Lung (tissue), 12 donors: ENCODE measurements around the gene RAB43. TPM values are rescaled to one million over a fixed set of nuclear protein-coding genes. Genes with fewer than 3 reads are reported as not detected.

Experiments
- ATAC-seq: fragments of 200-7000 bp; cut with Tn5 transposase; one replicate; pipeline ENCODE4 v1.9.1; 2020; ENCODE audit warnings: moderate number of reproducible peaks; ENCODE audit not compliant: insufficient read depth, low FRiP score
- DNase-seq, 3 donors: peaks; one replicate each; pipeline ENCODE4 v3.0.0-alpha.2; 2013 to 2017
- H3K27ac ChIP-seq, 2 donors: one replicate each; pipeline ENCODE4 v1.5.1; 2013; ENCODE audit warnings: mild to moderate bottlenecking in 2 of 2, moderate library complexity in 2 of 2, control low read depth in 1 of 2, inconsistent platforms in 1 of 2, low read depth in 1 of 2, low read length in 1 of 2
- H3K27me3 ChIP-seq, 3 donors: one replicate each; pipeline ENCODE4 v1.5.1; 2013; ENCODE audit warnings: low read length in 2 of 3; ENCODE audit not compliant: control insufficient read depth in 3 of 3, insufficient read depth in 3 of 3
- H3K36me3 ChIP-seq, 4 donors: one replicate each; pipeline ENCODE4 v1.5.1; 2013; ENCODE audit warnings: low read length in 4 of 4, mild to moderate bottlenecking in 1 of 4, moderate library complexity in 1 of 4; ENCODE audit not compliant: control insufficient read depth in 4 of 4, insufficient read depth in 4 of 4
- H3K4me1 ChIP-seq, 5 donors: one replicate each; pipeline ENCODE4 v1.5.1; 2013; ENCODE audit warnings: low read length in 5 of 5, mild to moderate bottlenecking in 2 of 5, moderate library complexity in 1 of 5; ENCODE audit not compliant: control insufficient read depth in 5 of 5, insufficient read depth in 5 of 5
- H3K4me3 ChIP-seq: one replicate; pipeline ENCODE4 v1.5.1; 2013; ENCODE audit warnings: mild to moderate bottlenecking, control low read depth, moderate library complexity
- H3K9ac ChIP-seq, 2 donors: one replicate each; pipeline ENCODE4 v1.5.1; 2013; ENCODE audit warnings: low read length in 2 of 2, control low read depth in 1 of 2; ENCODE audit not compliant: insufficient read depth in 1 of 2
- H3K9me3 ChIP-seq, 4 donors: one replicate each; pipeline ENCODE4 v1.5.1; 2013; ENCODE audit warnings: low read length in 3 of 4, mild to moderate bottlenecking in 1 of 4, moderate library complexity in 1 of 4; ENCODE audit not compliant: control insufficient read depth in 4 of 4, insufficient read depth in 3 of 4
- CTCF ChIP-seq: IDR thresholded peaks from 2 replicates; pipeline ENCODE4 v1.5.1; 2012; ENCODE audit warnings: mild to moderate bottlenecking; ENCODE audit errors: control extremely low read depth, extremely low read depth
- WGBS, 2 donors: extraction: QIAGEN DNeasy Blood & Tissue Kit; methylation state at CpG; one replicate each; pipeline ENCODE4 v1.1.7; 2013; 5-methylcytosine and 5-hydroxymethylcytosine counted together
- polyA plus RNA-seq, 2 donors: library from polyadenylated mRNA; stranded (reverse); fragments of 200-250 nt; gene quantifications; one replicate each; pipeline ENCODE4 v1.2.1, GENCODE V29; 2013
- total RNA-seq, 2 donors: library from RNA; depleted of rRNA in 1 of 2; stranded (reverse); fragments of >200 nt in 1 of 2; gene quantifications; one replicate each; pipeline ENCODE4 v1.2.1, GENCODE V29; 2014 to 2021
- donor health status: control.
- donor health status: control.
- donor health status: Bipolar disorder and iron deficiency.
- donor health status: healthy.
- donor health status: DM: yes; HTN: yes; CAD: no.

RAB43 gene
- total and polyA plus RNA-seq, 4 donors, result 9.4 to 32.6 (median 20.3) TPM

- Histone ChIP-seq H3K27me3 (no peaks in the 10 kb centered on the region), H3K9ac (no peak overlapping the region), H3K27ac (no peak overlapping the region), H3K4me1 (peaks cover 0 to 8% (median 0%) of the 10 kb centered on the region in 5 donors), H3K36me3 (peaks cover 0 to 9% (median 2%) of the 10 kb centered on the region in 4 donors), H3K9me3 (no peaks in the 10 kb centered on the region), H3K4me3 (no peak overlapping the region)
- ATAC-seq (no peak), DNase-seq (no peak)
- 80 to 87% methylated on average over 3 of the region's 3 CpGs for whole genome bisulfite sequencing, 2 donors
- no peak for TF ChIP-seq CTCF
These were observed 81.6 kb downstream of the RAB43 start for GRCh38 chr3:129040039-129040336.

GRCh38 chr3:129039271-129040038 is 82.1 kb downstream of the RAB43 start:
- ATAC-seq, result no peak
- TF ChIP-seq CTCF, result no peak
- H3K27me3 ChIP-seq, result no peaks in the 10 kb centered on the region
- no peaks in the 10 kb centered on the region for H3K9me3 ChIP-seq
- H3K9ac ChIP-seq, result no peak overlapping the region
- H3K4me3 ChIP-seq, result no peak overlapping the region
- H3K27ac ChIP-seq, result no peak overlapping the region
- 62% methylated on average over 13 to 14 of the region's 14 CpGs for WGBS, 2 donors
- H3K4me1 ChIP-seq, result peaks cover 0 to 8% (median 0%) of the 10 kb centered on the region in 5 donors
- DNase-seq, result peak in 2 of 3 donors; percentile 26 to 56
- peaks cover 0 to 9% (median 2%) of the 10 kb centered on the region in 4 donors for H3K36me3 ChIP-seq

- Histone ChIP-seq H3K4me1 (peaks cover 0 to 8% (median 0%) of the 10 kb centered on the region in 5 donors), H3K9ac (no peak overlapping the region), H3K4me3 (no peak overlapping the region), H3K9me3 (no peaks in the 10 kb centered on the region), H3K27ac (no peak overlapping the region), H3K27me3 (no peaks in the 10 kb centered on the region), H3K36me3 (peaks cover 0 to 14% (median 2%) of the 10 kb centered on the region in 4 donors)
- 88 to 95% methylated on average over 10 of the region's 10 CpGs for WGBS, 2 donors
- ATAC-seq (no peak), DNase-seq (no peak)
- TF ChIP-seq CTCF, result no peak
These were observed 83.3 kb downstream of the RAB43 start for GRCh38 chr3:129038121-129038855.

Other genes starting within 250 kb of the RAB43 start
- 10 to 100 TPM; 51.5 to 59.3 TPM for gene ACAD9, start 242.2 kb downstream of the RAB43 start, total RNA-seq
- gene ACAD9, start 242.2 kb downstream of the RAB43 start, polyA plus RNA-seq, result 10 to 100 TPM; 24.9 to 26.1 TPM
- gene CFAP92, start 127.7 kb downstream of the RAB43 start, total RNA-seq, result 1 to 10 TPM; 4.1 to 4.9 TPM
- gene CFAP92, start 127.7 kb downstream of the RAB43 start, polyA plus RNA-seq, result 1 to 10 TPM; 1.2 to 1.3 TPM
- 1 to 10 TPM; 5.2 to 7.4 TPM for gene EFCC1, start 120.5 kb downstream of the RAB43 start, total RNA-seq
- gene EFCC1, start 120.5 kb downstream of the RAB43 start, polyA plus RNA-seq, result 10 to 100 TPM in 1 of 2 donors, 1 to 10 TPM in 1; 3.2 to 10.0 TPM
- gene GP9, start 61.0 kb downstream of the RAB43 start, total RNA-seq, result 1 to 10 TPM in 1 of 2 donors, under 1 TPM in 1; 0.40 to 3.0 TPM
- gene GP9, start 61.0 kb downstream of the RAB43 start, polyA plus RNA-seq, result 1 to 10 TPM; 1.3 to 6.2 TPM
- 10 to 100 TPM; 24.5 to 28.4 TPM for gene ISY1, start 39.3 kb upstream of the RAB43 start, total RNA-seq
- 10 to 100 TPM; 23.1 to 39.6 TPM for gene ISY1, start 39.3 kb upstream of the RAB43 start, polyA plus RNA-seq
- gene CNBP, start 62.1 kb upstream of the RAB43 start, total RNA-seq, result 100 to 1,000 TPM; 292 to 390 TPM
- 100 to 1,000 TPM; 324 to 330 TPM for gene CNBP, start 62.1 kb upstream of the RAB43 start, polyA plus RNA-seq
- 100 to 1,000 TPM; 163 to 234 TPM for gene COPG1, start 127.8 kb upstream of the RAB43 start, total RNA-seq
- gene COPG1, start 127.8 kb upstream of the RAB43 start, polyA plus RNA-seq, result 100 to 1,000 TPM; 126 to 129 TPM
- gene HMCES, start 157.1 kb upstream of the RAB43 start, total RNA-seq, result 10 to 100 TPM; 33.7 to 35.6 TPM
- gene HMCES, start 157.1 kb upstream of the RAB43 start, polyA plus RNA-seq, result 10 to 100 TPM; 23.2 to 36.6 TPM